BLaER1 treated with 17β-estradiol and CSF1 and Interleukin-3, amounts not matched to agents 10 nM and 100 nM (cell line): Measurements from ENCODE around the gene TNIK.
A peak's percentile ranks its signal among the peaks of the same experiment; 100 is the strongest.

Source experiments
- H3K27ac ChIP-seq, 11 experiments: shearing (Covaris generic); formaldehyde crosslinking; 2 replicates each; pipeline ENCODE4 v1.8.1; 2022
- H3K27me3 ChIP-seq, 11 experiments: shearing (Covaris generic); formaldehyde crosslinking; 2 replicates each; pipeline ENCODE4 v1.8.1; 2022
- H3K36me3 ChIP-seq, 11 experiments: shearing (Covaris generic); formaldehyde crosslinking; 2 replicates each; pipeline ENCODE4 v1.8.1; 2022
- H3K4me1 ChIP-seq, 10 experiments: shearing (Covaris generic); formaldehyde crosslinking; 2 replicates each; pipeline ENCODE4 v1.8.1; 2022
- H3K4me2 ChIP-seq, 11 experiments: shearing (Covaris generic); formaldehyde crosslinking; 2 replicates each; pipeline ENCODE4 v1.8.1; 2022
- H3K4me3 ChIP-seq, 10 experiments: shearing (Covaris generic); formaldehyde crosslinking; 2 replicates each; pipeline ENCODE4 v1.8.1; 2022
- H3K9ac ChIP-seq, 11 experiments: shearing (Covaris generic); formaldehyde crosslinking; 2 replicates each; pipeline ENCODE4 v1.8.1; 2022
- H3K9me3 ChIP-seq, 11 experiments: shearing (Covaris generic); formaldehyde crosslinking; replicated peaks in 1 of 11; 2 replicates each; pipeline ENCODE4 v1.8.1; 2022
- H4K20me1 ChIP-seq, 11 experiments: shearing (Covaris generic); formaldehyde crosslinking; 2 replicates each; pipeline ENCODE4 v1.8.1; 2022
- Cebpa-rat ChIP-seq, 11 experiments: shearing (Covaris generic); IDR thresholded peaks; 2 replicates each; pipeline ENCODE4 v1.8.1; 2022

TNIK gene

GRCh38 chr3:171476532-171477102 lies 16.4 kb upstream of the TNIK start:
- H3K9me3 ChIP-seq: peaks cover 0 to 6% (median 0%) of the 10 kb centered on the region in 11 experiments; a peak in 3 of 22 replicates
- no peaks in the 10 kb centered on the region for H3K27me3 ChIP-seq
- no peak overlapping the region for H3K27ac ChIP-seq
- no peak overlapping the region for H3K4me3 ChIP-seq
- no peak overlapping the region for H3K4me2 ChIP-seq
- no peak for TF ChIP-seq Cebpa-rat (IDR thresholded peaks at IDR 0.05)
- H3K4me1 ChIP-seq: no peaks in the 10 kb centered on the region; a peak in 2 of 20 replicates
- H3K36me3 ChIP-seq: no peaks in the 10 kb centered on the region
- no peaks in the 10 kb centered on the region for H4K20me1 ChIP-seq
- no peak overlapping the region for H3K9ac ChIP-seq

GRCh38 chr3:171472552-171472951 lies 12.3 kb upstream of the TNIK start:
- Histone ChIP-seq H3K27ac (no peak overlapping the region), H3K27me3 (no peaks in the 10 kb centered on the region), H4K20me1 (no peaks in the 10 kb centered on the region), H3K9me3 (peaks cover 0 to 6% (median 0%) of the 10 kb centered on the region in 11 experiments; a peak in 3 of 22 replicates), H3K4me2 (no peak overlapping the region), H3K9ac (no peak overlapping the region), H3K36me3 (no peaks in the 10 kb centered on the region), H3K4me1 (peaks cover 0 to 6% (median 2%) of the 10 kb centered on the region in 10 experiments; a peak in 5 of 20 replicates), H3K4me3 (no peak overlapping the region)
- no peak for TF ChIP-seq Cebpa-rat (IDR thresholded peaks at IDR 0.05)

DNA sequence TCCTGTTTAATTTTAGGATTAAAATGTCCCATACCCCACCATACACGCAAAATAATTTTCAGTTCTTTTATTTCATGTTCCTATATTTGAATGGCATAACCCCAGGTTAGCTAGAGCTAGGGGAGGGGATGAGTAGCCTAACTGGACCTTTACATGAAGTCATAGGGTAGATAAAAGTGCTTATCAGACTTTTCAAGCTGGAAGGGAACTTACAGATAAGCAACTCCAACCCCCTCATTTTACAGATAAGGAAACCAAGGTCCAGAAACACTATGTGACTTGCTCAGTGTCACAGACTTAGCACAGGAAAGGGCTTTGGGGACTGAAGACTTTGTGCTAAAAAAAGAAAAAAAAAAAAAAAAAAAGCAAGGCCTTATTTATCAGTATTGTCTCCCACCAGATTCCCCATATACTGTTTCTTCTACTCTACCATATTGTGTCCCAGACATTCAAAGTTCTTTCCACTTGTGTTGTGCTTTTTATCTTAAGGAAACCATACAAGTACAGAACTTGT lies 10.6 kb upstream of the TNIK start:
- Histone ChIP-seq H3K4me1 (peaks cover 0 to 6% (median 2%) of the 10 kb centered on the region in 10 experiments; a peak in 5 of 20 replicates), H3K27ac (no peak overlapping the region), H3K9ac (no peak overlapping the region), H3K36me3 (no peaks in the 10 kb centered on the region), H3K4me3 (no peak overlapping the region), H3K4me2 (no peak overlapping the region), H4K20me1 (no peaks in the 10 kb centered on the region), H3K9me3 (no peaks in the 10 kb centered on the region), H3K27me3 (no peaks in the 10 kb centered on the region)
- TF ChIP-seq Cebpa-rat (IDR thresholded peaks at IDR 0.05): no peak

DNA sequence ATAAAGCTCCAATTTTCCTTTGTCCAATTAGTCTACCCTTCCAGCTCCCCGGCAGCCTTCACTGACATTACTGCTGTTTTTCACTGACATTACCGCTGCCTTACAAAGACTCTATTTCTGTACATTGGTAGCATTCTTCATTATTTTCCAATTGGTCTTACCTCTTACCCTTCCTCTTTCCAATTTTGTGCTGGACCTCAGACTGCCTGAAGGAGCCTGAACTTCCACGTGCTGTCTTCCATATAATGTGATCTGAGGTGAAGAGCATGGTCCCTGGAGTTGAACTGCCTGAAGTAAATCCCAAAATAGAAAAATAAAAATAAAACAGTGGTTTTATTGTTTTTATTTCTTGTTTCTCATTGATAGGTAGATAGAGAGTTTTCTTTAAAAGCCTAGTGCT lies 9.2 kb upstream of the TNIK start:
- H3K27me3 ChIP-seq: no peaks in the 10 kb centered on the region
- no peak for TF ChIP-seq Cebpa-rat (IDR thresholded peaks at IDR 0.05)
- no peak overlapping the region for H3K4me3 ChIP-seq
- no peak overlapping the region for H3K9ac ChIP-seq
- H3K4me1 ChIP-seq: peaks cover 0 to 6% (median 2%) of the 10 kb centered on the region in 10 experiments; a peak in 5 of 20 replicates
- H3K4me2 ChIP-seq: no peak overlapping the region
- H4K20me1 ChIP-seq: no peaks in the 10 kb centered on the region
- H3K9me3 ChIP-seq: no peaks in the 10 kb centered on the region
- no peak overlapping the region for H3K27ac ChIP-seq
- H3K36me3 ChIP-seq: no peaks in the 10 kb centered on the region

- TF ChIP-seq Cebpa-rat (IDR thresholded peaks at IDR 0.05): no peak
- Histone ChIP-seq H3K27ac (no peak overlapping the region), H3K9me3 (no peaks in the 10 kb centered on the region), H3K4me2 (peak overlapping the region in 4 of 11 experiments; percentile 1 to 44 (median 19); a peak in 4 of 22 replicates), H4K20me1 (no peaks in the 10 kb centered on the region), H3K27me3 (no peaks in the 10 kb centered on the region), H3K4me3 (no peak overlapping the region), H3K36me3 (no peaks in the 10 kb centered on the region), H3K9ac (no peak overlapping the region), H3K4me1 (peaks cover 0 to 6% (median 2%) of the 10 kb centered on the region in 10 experiments; a peak in 5 of 20 replicates)
Observed at GRCh38 chr3:171468296-171468906, 8.2 kb upstream of the TNIK start.

DNA sequence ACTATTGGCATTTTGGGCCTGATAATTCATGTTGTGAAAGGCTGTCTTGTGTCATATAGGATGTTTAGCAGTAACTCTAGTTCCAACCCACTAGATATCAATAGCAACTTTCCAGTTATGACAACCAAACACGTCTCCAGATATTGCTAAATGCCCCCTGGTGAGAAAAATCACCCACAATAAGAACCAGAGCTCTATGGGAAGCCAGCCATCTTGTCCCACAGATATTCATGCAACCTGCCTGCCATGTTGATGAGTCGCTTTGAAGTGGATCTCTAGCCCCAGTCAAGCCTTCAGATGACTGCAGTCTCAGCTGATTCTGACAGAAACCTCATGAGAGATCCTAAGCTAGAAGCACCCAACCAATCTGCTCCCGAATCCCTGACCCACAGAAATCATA lies 5.6 kb upstream of the TNIK start:
- H3K4me1 ChIP-seq: peaks cover 5 to 16% (median 14%) of the 10 kb centered on the region in 10 experiments; a peak in 17 of 20 replicates
- TF ChIP-seq Cebpa-rat (IDR thresholded peaks at IDR 0.05): no peak

DNA sequence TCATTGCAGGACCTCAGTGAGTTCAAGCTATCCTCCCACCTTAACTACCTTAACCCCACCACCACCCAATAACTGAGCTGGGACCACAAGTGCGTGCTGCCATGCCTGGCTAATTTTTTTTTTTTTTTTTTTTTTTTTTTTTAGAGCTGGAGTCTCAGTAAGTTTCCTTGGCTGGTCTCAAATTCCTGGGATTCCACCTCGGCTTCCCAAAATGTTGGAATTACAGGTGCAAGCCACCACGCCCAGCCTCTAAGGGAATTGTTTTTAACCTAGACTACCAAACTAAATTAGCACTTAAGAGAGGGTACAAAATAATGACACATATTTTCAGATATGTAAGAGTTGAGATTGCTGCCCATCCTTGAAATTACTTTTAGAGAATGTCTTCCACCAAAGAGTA lies 4.3 kb upstream of the TNIK start:
- peaks cover 0 to under 1% (median 0%) of the 10 kb centered on the region in 11 experiments; a peak in 2 of 22 replicates for H4K20me1 ChIP-seq
- H3K4me3 ChIP-seq: no peak overlapping the region
- H3K9me3 ChIP-seq: no peaks in the 10 kb centered on the region
- no peak for TF ChIP-seq Cebpa-rat (IDR thresholded peaks at IDR 0.05)
- H3K36me3 ChIP-seq: no peaks in the 10 kb centered on the region
- H3K27ac ChIP-seq: no peak overlapping the region
- H3K4me1 ChIP-seq: peaks cover 6 to 17% (median 15%) of the 10 kb centered on the region in 10 experiments; a peak in 19 of 20 replicates
- H3K4me2 ChIP-seq: no peak overlapping the region
- H3K9ac ChIP-seq: no peak overlapping the region
- H3K27me3 ChIP-seq: peaks cover 9 to 29% (median 22%) of the 10 kb centered on the region in 11 experiments

More for the DNA sequence above, 5.6 kb upstream of the TNIK start:
- Histone ChIP-seq H3K27ac (no peak overlapping the region), H3K9me3 (no peaks in the 10 kb centered on the region), H3K27me3 (peaks cover 7 to 22% (median 15%) of the 10 kb centered on the region in 11 experiments; a peak in 21 of 22 replicates), H4K20me1 (no peaks in the 10 kb centered on the region), H3K4me2 (no peak overlapping the region), H3K36me3 (no peaks in the 10 kb centered on the region), H3K4me3 (no peak overlapping the region), H3K9ac (no peak overlapping the region)

DNA sequence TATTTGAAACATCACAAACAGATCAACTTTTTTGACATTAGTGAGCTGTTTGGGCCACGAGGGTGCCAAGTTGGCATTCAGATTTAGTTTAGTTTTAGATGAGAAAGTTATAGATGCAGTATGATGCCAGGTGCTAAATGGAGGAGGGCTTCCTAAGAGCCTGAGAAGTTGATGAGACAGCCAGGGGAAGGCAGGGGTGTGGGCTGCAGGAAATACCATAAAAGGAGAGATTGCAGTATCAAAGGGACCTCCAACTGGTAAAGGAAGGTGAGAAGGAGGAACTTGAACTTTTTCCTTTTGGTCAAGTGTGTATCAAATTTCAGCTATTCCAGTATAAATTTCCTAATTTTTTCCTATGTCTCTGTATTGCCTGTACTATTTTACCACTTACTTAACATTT lies 2.0 kb upstream of the TNIK start:
- TF ChIP-seq Cebpa-rat (IDR thresholded peaks at IDR 0.05): no peak
- Histone ChIP-seq H3K27ac (no peak overlapping the region), H3K4me2 (no peak overlapping the region), H3K9me3 (no peaks in the 10 kb centered on the region), H3K27me3 (peaks cover 28 to 51% (median 36%) of the 10 kb centered on the region in 11 experiments), H3K36me3 (no peaks in the 10 kb centered on the region), H3K4me1 (peaks cover 14 to 37% (median 31%) of the 10 kb centered on the region in 10 experiments), H4K20me1 (peaks cover 0 to 20% (median 5%) of the 10 kb centered on the region in 11 experiments; a peak in 9 of 22 replicates), H3K4me3 (no peak overlapping the region), H3K9ac (no peak overlapping the region)

DNA sequence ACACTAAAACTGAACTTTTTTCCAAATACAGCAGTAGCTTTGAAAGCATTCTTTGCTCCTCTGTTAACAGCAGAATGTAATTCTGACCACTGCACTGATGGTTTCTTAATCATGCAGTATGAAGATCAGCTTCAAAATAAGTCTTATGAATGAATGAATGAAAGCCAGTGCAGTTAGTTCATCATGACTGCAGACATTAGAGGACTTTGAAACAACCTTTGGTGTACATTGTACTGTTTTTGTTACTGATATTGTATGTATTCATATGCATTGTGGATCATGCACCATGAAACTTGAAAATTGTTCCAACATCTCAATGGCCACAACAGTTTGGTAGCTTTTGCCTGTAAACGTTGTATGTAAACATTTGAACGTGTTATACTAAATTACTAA lies 1.3 kb upstream of the TNIK start:
- no peak for TF ChIP-seq Cebpa-rat (IDR thresholded peaks at IDR 0.05)
- H4K20me1 ChIP-seq: peaks cover 0 to 23% (median 6%) of the 10 kb centered on the region in 11 experiments; a peak in 9 of 22 replicates
- no peak overlapping the region for H3K27ac ChIP-seq
- no peaks in the 10 kb centered on the region for H3K9me3 ChIP-seq
- H3K4me1 ChIP-seq: peaks cover 14 to 37% (median 32%) of the 10 kb centered on the region in 10 experiments
- H3K4me2 ChIP-seq: peak overlapping the region; percentile 80 to 99 (median 98)
- H3K36me3 ChIP-seq: no peaks in the 10 kb centered on the region
- H3K4me3 ChIP-seq: peak overlapping the region; percentile 68 to 82 (median 76)
- H3K9ac ChIP-seq: peak overlapping the region in 5 of 11 experiments; percentile 52 to 75 (median 64); a peak in 3 of 22 replicates
- peaks cover 29 to 53% (median 36%) of the 10 kb centered on the region in 11 experiments for H3K27me3 ChIP-seq
